NCI-H1436 (cell line): ENCODE data around the gene KCNJ16.

Experiments
- DNase-seq: peaks from one replicate; lab custom pipeline; 2025; lab: John Stamatoyannopoulos, UW

Gene KCNJ16

GRCh38 chr17:70070305-70071027, 4.6 kb upstream of the KCNJ16 start:
- no peak for DNase-seq

- DNase-seq = no peak
These were observed 3.9 kb upstream of the KCNJ16 start for GRCh38 chr17:70071127-70071526.

- DNase-seq = no peak
These were observed 3.4 kb upstream of the KCNJ16 start for GRCh38 chr17:70071620-70072019.

GRCh38 chr17:70072546-70073309, 2.3 kb upstream of the KCNJ16 start:
- DNase-seq = no peak

GRCh38 chr17:70073310-70073709, 1.7 kb upstream of the KCNJ16 start:
- DNase-seq = no peak

GRCh38 chr17:70073799-70074198, 1.2 kb upstream of the KCNJ16 start:
- no peak for DNase-seq

- DNase-seq = no peak
These were observed 692 bp upstream of the KCNJ16 start for GRCh38 chr17:70074236-70074830.

GRCh38 chr17:70076189-70076588, 1.2 kb downstream of the KCNJ16 start:
- DNase-seq = no peak

- no peak for DNase-seq
These were observed 1.8 kb downstream of the KCNJ16 start for GRCh38 chr17:70076831-70077230.

GRCh38 chr17:70078549-70078948, 3.5 kb downstream of the KCNJ16 start:
- DNase-seq = no peak

GRCh38 chr17:70078994-70079531, 4.0 kb downstream of the KCNJ16 start:
- DNase-seq = no peak

- no peak for DNase-seq
These were observed 5.7 kb downstream of the KCNJ16 start for GRCh38 chr17:70080541-70081347.

GRCh38 chr17:70081885-70082284, 6.9 kb downstream of the KCNJ16 start:
- DNase-seq = no peak

GRCh38 chr17:70084476-70084875, 9.5 kb downstream of the KCNJ16 start:
- DNase-seq = no peak

- no peak for DNase-seq
These were observed 11.5 kb downstream of the KCNJ16 start for GRCh38 chr17:70086516-70086915.

GRCh38 chr17:70089513-70090148, 14.6 kb downstream of the KCNJ16 start:
- no peak for DNase-seq

GRCh38 chr17:70091005-70091568, 16.1 kb downstream of the KCNJ16 start:
- no peak for DNase-seq

- no peak for DNase-seq
These were observed 16.7 kb downstream of the KCNJ16 start for GRCh38 chr17:70091696-70092095.

- DNase-seq = no peak
These were observed 18.1 kb downstream of the KCNJ16 start for GRCh38 chr17:70093163-70093562.

- DNase-seq = no peak
These were observed 20.4 kb downstream of the KCNJ16 start for GRCh38 chr17:70095455-70095854.

- no peak for DNase-seq
These were observed 21.8 kb downstream of the KCNJ16 start for GRCh38 chr17:70096861-70097260.
